Fibroblast of lung (primary cell): ENCODE measurements around the gene WNT7A.

ENCODE experiments used
- CTCF ChIP-seq, 2 donors: IDR thresholded peaks in 1 of 2; conservative IDR thresholded peaks in 1 of 2; 1 replicate in 1 of 2; 2 replicates in 1 of 2; pipeline ENCODE4 v1.5.1; 2011 to 2012; ENCODE audit warnings: low read length in 2 of 2, control low read depth in 1 of 2, inconsistent platforms in 1 of 2, low read depth in 1 of 2, mild to moderate bottlenecking in 1 of 2
- EZH2 ChIP-seq: IDR thresholded peaks from 2 replicates; pipeline ENCODE4 v1.5.1; 2012; ENCODE audit warnings: low read length, control low read depth, mild to moderate bottlenecking; ENCODE audit errors: missing control alignments

- TF ChIP-seq CTCF (conservative IDR thresholded peaks at IDR 0.05 in 1 of 2, IDR thresholded peaks at IDR 0.05 in 1 of 2; ENCODE audit: low read depth in 1 of 2, low read length in 2 of 2) (no peak), EZH2 (no peak)
These were observed 87.1 kb downstream of the WNT7A start for GRCh38 chr3:13792512-13793371.
